Kidney epithelial cell (primary cell): ENCODE data around the gene TMEM245. TPM values are rescaled to one million over a fixed set of nuclear protein-coding genes. Genes with fewer than 3 reads are reported as not detected.

Experiments
- DNase-seq: peaks from one replicate; pipeline ENCODE4 v3.0.0-alpha.2; 2010; ENCODE audit warnings: low read depth
- H3K27me3 ChIP-seq: 2 replicates; pipeline ENCODE4 v1.6.0; 2011; ENCODE audit warnings: low read length; ENCODE audit not compliant: control insufficient read depth, insufficient read depth
- H3K36me3 ChIP-seq: 2 replicates; pipeline ENCODE4 v1.5.1; 2011; ENCODE audit warnings: low read length; ENCODE audit not compliant: control insufficient read depth, insufficient read depth
- H3K4me3 ChIP-seq: 2 replicates; pipeline ENCODE4 v1.5.1; 2011; ENCODE audit warnings: low read depth, mild to moderate bottlenecking, control low read depth, low read length
- CTCF ChIP-seq: IDR thresholded peaks from 2 replicates; pipeline ENCODE4 v1.5.1; 2011; ENCODE audit warnings: mild to moderate bottlenecking, moderate library complexity, low read length, control low read depth, inconsistent platforms; ENCODE audit not compliant: insufficient read depth, poor library complexity, severe bottlenecking
- total RNA-seq: library from RNA; depleted of rRNA; stranded (reverse); fragments of >200 nt; gene quantifications from 2 replicates; pipeline ENCODE4 v1.2.3, GENCODE V29; 2015

The TMEM245 gene
- total RNA-seq, 1 donor from 2014 or later: 44.5 TPM

- Histone ChIP-seq H3K36me3 (no peaks in the 10 kb centered on the region), H3K27me3 (no peaks in the 10 kb centered on the region), H3K4me3 (no peak overlapping the region)
- no peak for DNase-seq
- no peak for TF ChIP-seq CTCF
Observed at GRCh38 chr9:109086221-109086620, 33.5 kb downstream of the TMEM245 start.

- DNase-seq: no peak
- no peak for TF ChIP-seq CTCF
- no peaks in the 10 kb centered on the region for H3K36me3 ChIP-seq
- no peaks in the 10 kb centered on the region for H3K27me3 ChIP-seq
- no peak overlapping the region for H3K4me3 ChIP-seq
Observed at GRCh38 chr9:109085510-109085909, 34.2 kb downstream of the TMEM245 start.

GRCh38 chr9:109083813-109084405, 35.8 kb downstream of the TMEM245 start:
- Histone ChIP-seq H3K27me3 (no peaks in the 10 kb centered on the region), H3K36me3 (no peaks in the 10 kb centered on the region), H3K4me3 (no peak overlapping the region)
- TF ChIP-seq CTCF: no peak
- DNase-seq: no peak

DNA sequence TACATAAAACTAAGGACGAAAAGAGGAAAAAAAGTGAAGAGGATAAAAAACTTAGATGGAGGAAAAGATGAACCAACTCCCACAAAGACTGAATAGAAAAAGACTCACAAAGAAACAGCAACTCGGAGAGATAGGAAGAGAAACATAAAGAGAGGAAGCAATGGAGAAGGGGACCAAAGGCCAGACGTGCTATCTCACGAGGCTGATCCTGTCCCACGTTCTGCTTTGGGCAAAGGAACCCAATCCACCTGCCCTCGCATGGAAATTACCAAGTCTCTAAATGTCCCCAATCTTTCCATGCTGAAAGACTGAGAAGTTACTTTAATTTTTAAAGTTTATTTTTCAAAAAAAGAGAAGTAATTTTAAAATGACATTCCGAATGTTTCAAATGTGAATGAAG, 36.6 kb downstream of the TMEM245 start:
- no peak for DNase-seq
- Histone ChIP-seq H3K36me3 (no peaks in the 10 kb centered on the region), H3K27me3 (no peaks in the 10 kb centered on the region), H3K4me3 (no peak overlapping the region)
- TF ChIP-seq CTCF: no peak

- H3K36me3 ChIP-seq: no peaks in the 10 kb centered on the region
- no peak for DNase-seq
Observed at GRCh38 chr9:109082091-109082620, 37.6 kb downstream of the TMEM245 start.

More at GRCh38 chr9:109082091-109082620, 37.6 kb downstream of the TMEM245 start:
- Histone ChIP-seq H3K4me3 (no peak overlapping the region), H3K27me3 (no peaks in the 10 kb centered on the region)
- TF ChIP-seq CTCF: no peak
